ENCODE data around the gene ST3GAL2.
"Not testable (repeated sequence)": the region's sequence is repeated elsewhere in the genome, so short reads cannot be mapped to it uniquely, and the experiment has no call there.

The ST3GAL2 gene

GRCh38 chr16:70413572-70413971, 25.3 kb downstream of the ST3GAL2 start:
- not testable (repeated sequence) for DNase-seq

GRCh38 chr16:70412385-70412784, 26.5 kb downstream of the ST3GAL2 start:
- DNase-seq, result no peak

- no peak for DNase-seq
Observed at GRCh38 chr16:70410734-70411133, 28.2 kb downstream of the ST3GAL2 start.

- DNase-seq, result no peak
Observed at GRCh38 chr16:70407811-70408274, 31.1 kb downstream of the ST3GAL2 start.

GRCh38 chr16:70406104-70406503, 32.8 kb downstream of the ST3GAL2 start:
- not testable (repeated sequence) for DNase-seq

- DNase-seq, result no peak
Observed at GRCh38 chr16:70402916-70403659, 35.8 kb downstream of the ST3GAL2 start.

- DNase-seq, result no peak
Observed at GRCh38 chr16:70399951-70400350, 38.9 kb downstream of the ST3GAL2 start.

GRCh38 chr16:70399381-70399780, 39.5 kb downstream of the ST3GAL2 start:
- DNase-seq, result no peak

- no peak for DNase-seq
Observed at GRCh38 chr16:70398177-70398743, 40.6 kb downstream of the ST3GAL2 start.

- no peak for DNase-seq
Observed at GRCh38 chr16:70396246-70396904, 42.5 kb downstream of the ST3GAL2 start.

- no peak for DNase-seq
Observed at GRCh38 chr16:70395345-70395901, 43.5 kb downstream of the ST3GAL2 start.

GRCh38 chr16:70394853-70395252, 44.0 kb downstream of the ST3GAL2 start:
- no peak for DNase-seq

GRCh38 chr16:70393662-70394061, 45.2 kb downstream of the ST3GAL2 start:
- DNase-seq, result no peak

GRCh38 chr16:70392606-70393005, 46.3 kb downstream of the ST3GAL2 start:
- DNase-seq, result no peak

GRCh38 chr16:70391881-70392481, 46.9 kb downstream of the ST3GAL2 start:
- DNase-seq, result no peak

GRCh38 chr16:70391446-70391845, 47.5 kb downstream of the ST3GAL2 start:
- DNase-seq, result no peak

- no peak for DNase-seq
Observed at GRCh38 chr16:70390774-70391173, 48.1 kb downstream of the ST3GAL2 start.

GRCh38 chr16:70388006-70388680, 50.8 kb downstream of the ST3GAL2 start:
- DNase-seq, result no peak

- DNase-seq, result not testable (repeated sequence)
Observed at GRCh38 chr16:70386289-70386986, 52.5 kb downstream of the ST3GAL2 start.

GRCh38 chr16:70383421-70383960, 55.4 kb downstream of the ST3GAL2 start:
- no peak for DNase-seq

GRCh38 chr16:70381604-70382342, 57.1 kb downstream of the ST3GAL2 start:
- DNase-seq, result no peak

Data from NCI-H1048 (cell line).